ENCODE measurements around the gene MAP2K1.
"Not testable (repeated sequence)": the region's sequence is repeated elsewhere in the genome, so short reads cannot be mapped to it uniquely, and the experiment has no call there.

GRCh38 chr15:66503041-66503648 lies 116.4 kb downstream of the MAP2K1 start:
- not testable (repeated sequence) for TF ChIP-seq CTCF (IDR thresholded peaks at IDR 0.05; ENCODE audit: poor library complexity); EZH2phosphoT487 (IDR thresholded peaks at IDR 0.05; ENCODE audit: low read depth, severe bottlenecking, unreplicated experiment)

All from hepatocyte (in vitro differentiated cells).